Endothelial cell of umbilical vein (primary cell): ENCODE data around the gene ADARB2. TPM values are rescaled to one million over a fixed set of nuclear protein-coding genes. Genes with fewer than 3 reads are reported as not detected.

Source experiments
- BruUV-seq: library from RNA; stranded (reverse); fragments of 400-500 nt; replicated peaks from 2 replicates; lab custom pipeline; 2021; lab: Mats Ljungman, UMichigan
- CTCF ChIA-PET: fragments of 300-600, 350-600 bp; sonication (Branson Sonifier 250); formaldehyde crosslinking; loops from one replicate; lab custom pipeline; 2021; ENCODE audit warnings: antibody characterized with exemption, inconsistent platforms; lab: Charles Lee
- POLR2A ChIA-PET: fragments of 300-600, 350-600 bp; sonication (Branson Sonifier 250); formaldehyde crosslinking; loops from one replicate; lab custom pipeline; 2021; ENCODE audit warnings: antibody characterized with exemption, inconsistent platforms; lab: Charles Lee
- DNase-seq: peaks from one replicate; pipeline ENCODE4 v3.0.0-alpha.2; 2011; ENCODE audit warnings: low read depth, low spot score
- FAIRE-seq: peaks from 2 replicates; lab custom pipeline; 2011; peaks lifted over from hg19 to GRCh38; lab: Jason Lieb, UNC
- H2AFZ ChIP-seq: 2 replicates; pipeline ENCODE4 v1.6.0; 2012; ENCODE audit warnings: low read depth, low read length, control low read depth, inconsistent platforms
- H3K27ac ChIP-seq: 2 replicates; pipeline ENCODE4 v1.5.1; 2011; ENCODE audit warnings: low read depth, mild to moderate bottlenecking, control low read depth, low read length, moderate library complexity; ENCODE audit not compliant: insufficient read depth
- H3K27me3 ChIP-seq, 2 experiments: 2 replicates each; pipeline versions ENCODE4 v1.6.0 to v1.6.1; 2011; ENCODE audit warnings: low read length in 2 of 2, mixed read lengths in 1 of 2; ENCODE audit not compliant: control insufficient read depth in 2 of 2, insufficient read depth in 2 of 2
- H3K36me3 ChIP-seq, 2 experiments: 2 replicates in 1 of 2; 3 replicates in 1 of 2; pipeline ENCODE4 v1.5.1; 2011; ENCODE audit warnings: low read length in 2 of 2, mild to moderate bottlenecking in 1 of 2, moderate library complexity in 1 of 2; ENCODE audit not compliant: control insufficient read depth in 2 of 2, insufficient read depth in 2 of 2; ENCODE audit errors: extremely low read depth in 1 of 2
- H3K4me1 ChIP-seq: 3 replicates; pipeline ENCODE4 v1.5.1; 2011; ENCODE audit warnings: mild to moderate bottlenecking, low read length; ENCODE audit not compliant: control insufficient read depth, insufficient read depth; ENCODE audit errors: extremely low read depth
- H3K4me2 ChIP-seq: 2 replicates; pipeline ENCODE4 v1.6.1; 2011; ENCODE audit warnings: low read length, control low read depth, mixed read lengths; ENCODE audit not compliant: insufficient read depth
- H3K4me3 ChIP-seq, 3 experiments: fragments of 200-600 bp in 1 of 3; sonication (generic), shearing (Covaris generic) in 1 of 3; replicated peaks in 1 of 3; 2 replicates each; pipeline ENCODE4 v1.5.1; 2011 to 2016; ENCODE audit warnings: control low read depth in 3 of 3, low read length in 3 of 3, mild to moderate bottlenecking in 2 of 3, inconsistent platforms in 1 of 3, low read depth in 1 of 3, moderate library complexity in 1 of 3; ENCODE audit not compliant: insufficient read depth in 1 of 3
- H3K79me2 ChIP-seq: 2 replicates; pipeline ENCODE4 v1.6.0; 2012; ENCODE audit warnings: low read length, inconsistent platforms; ENCODE audit not compliant: control insufficient read depth, insufficient read depth
- H3K9ac ChIP-seq: replicated peaks from 2 replicates; pipeline ENCODE3; 2011; ENCODE audit warnings: low read length, control low read depth; ENCODE audit not compliant: insufficient read depth; ENCODE audit errors: extremely low read depth
- H3K9me1 ChIP-seq: replicated peaks from 3 replicates; pipeline ENCODE4 v1.6.0; 2011; ENCODE audit warnings: mild to moderate bottlenecking, low read length; ENCODE audit not compliant: control insufficient read depth, insufficient read depth; ENCODE audit errors: extremely low read depth
- H3K9me3 ChIP-seq: replicated peaks from 2 replicates; pipeline ENCODE4 v1.5.1; 2012; ENCODE audit warnings: low read length, inconsistent platforms; ENCODE audit not compliant: control insufficient read depth, insufficient read depth
- H4K20me1 ChIP-seq: replicated peaks from 2 replicates; pipeline ENCODE3; 2011; ENCODE audit warnings: mild to moderate bottlenecking, low read length; ENCODE audit not compliant: control insufficient read depth, insufficient read depth; ENCODE audit errors: extremely low read depth
- CTCF ChIP-seq, 2 donors: IDR thresholded peaks; 1 replicate in 1 of 2; 2 replicates in 1 of 2; pipeline ENCODE4 v1.5.1; 2011; ENCODE audit warnings: low read length in 2 of 2, mild to moderate bottlenecking in 2 of 2, moderate library complexity in 2 of 2, control low read depth in 1 of 2, inconsistent platforms in 1 of 2, low read depth in 1 of 2; ENCODE audit not compliant: insufficient read depth in 1 of 2; ENCODE audit errors: extremely low read depth in 1 of 2
- EZH2 ChIP-seq: IDR thresholded peaks from 2 replicates; pipeline ENCODE4 v1.6.1; 2012; ENCODE audit warnings: borderline replicate concordance, low read depth, mild to moderate bottlenecking, moderate library complexity, low read length, inconsistent platforms; ENCODE audit not compliant: severe bottlenecking
- FOS ChIP-seq: IDR thresholded peaks from 2 replicates; pipeline ENCODE4 v1.6.1; 2011; ENCODE audit warnings: mild to moderate bottlenecking, low read length, moderate library complexity, borderline replicate concordance; ENCODE audit not compliant: insufficient read depth
- GATA2 ChIP-seq: IDR thresholded peaks from 2 replicates; pipeline ENCODE4 v1.7.0; 2011; ENCODE audit warnings: low read depth, mild to moderate bottlenecking, moderate library complexity, mixed read lengths, low read length; ENCODE audit not compliant: insufficient read length, insufficient read depth
- JUN ChIP-seq: IDR thresholded peaks from 2 replicates; pipeline ENCODE4 v1.6.1; 2011; ENCODE audit warnings: borderline replicate concordance, low read depth; ENCODE audit not compliant: insufficient read length, insufficient read depth
- MAX ChIP-seq: IDR thresholded peaks from 2 replicates; pipeline ENCODE4 v1.6.1; 2011; ENCODE audit not compliant: insufficient read depth, insufficient read length
- MYC ChIP-seq: IDR thresholded peaks from one replicate; pipeline ENCODE4 v1.6.1; 2011; ENCODE audit warnings: mild to moderate bottlenecking, low read depth, low read length
- POLR2A ChIP-seq: IDR thresholded peaks from 2 replicates; pipeline ENCODE4 v1.6.1; 2012; ENCODE audit warnings: low read depth, mild to moderate bottlenecking, control low read depth, low read length
- POLR2AphosphoS5 ChIP-seq: IDR thresholded peaks from 2 replicates; pipeline ENCODE4 v1.6.1; 2012; ENCODE audit warnings: low read depth, mild to moderate bottlenecking, control low read depth, low read length, moderate library complexity; ENCODE audit not compliant: insufficient read depth
- dilution Hi-C: fragments of 300-500 bp; cut with MboI; formaldehyde crosslinking; loops from one replicate; pipeline ENCODE4 v1.15.0; 2019; ENCODE audit warnings: low sequenced_read_pairs; ENCODE audit not compliant: extremely low pct_ligation_motif_present
- intact Hi-C: fragments of 100-400 bp; cut with micrococcal nuclease; formaldehyde crosslinking; loops from one replicate; pipeline ENCODE4 v1.10.0; 2022
- polyA plus RNA-seq, 4 experiments: library from polyadenylated mRNA; depleted of rRNA in 3 of 4; stranded (reverse) in 3 of 4; unstranded in 1 of 4; fragments of >200 nt; gene quantifications; 2 replicates each; pipeline versions ENCODE4 v1.2.1 to v1.2.3, GENCODE V29; 2011 to 2012; ENCODE audit warnings: missing spikeins in 1 of 4
- total RNA-seq: library from RNA; stranded (reverse); gene quantifications from 2 replicates; pipeline ENCODE4 v1.2.3, GENCODE V29; 2021

Gene ADARB2
- total and polyA plus RNA-seq, 2 donors (not counting 3 experiments of a cell fraction or from before 2014, with no cell fraction given), result not detected

- H3K27me3 ChIP-seq, result no peaks in the 10 kb centered on the region
- H3K4me3 ChIP-seq, result no peak overlapping the region
- no peak overlapping the region for H3K9ac ChIP-seq
- H3K27ac ChIP-seq, result no peak overlapping the region
- H3K4me1 ChIP-seq, result no peaks in the 10 kb centered on the region
- no peaks in the 10 kb centered on the region for H3K36me3 ChIP-seq
- H3K9me3 ChIP-seq, result peaks cover 8% of the 10 kb centered on the region
- FAIRE-seq, result no peak
- no TSS peak for BruUV-seq
- no peaks in the 10 kb centered on the region for H3K9me1 ChIP-seq
- intact Hi-C loops (no loop called here), dilution Hi-C loops (no loop called here)
- no peak for DNase-seq
- H2AFZ ChIP-seq, result no peak overlapping the region
- H4K20me1 ChIP-seq, result no peaks in the 10 kb centered on the region
- H3K79me2 ChIP-seq, result no peaks in the 10 kb centered on the region
- no peak for TF ChIP-seq EZH2
- TF ChIP-seq POLR2AphosphoS5, result no peak
- TF ChIP-seq JUN, result no peak
- TF ChIP-seq GATA2, result no peak
- no peak for TF ChIP-seq FOS
- TF ChIP-seq POLR2A, result no peak
- TF ChIP-seq MYC, result no peak
- no peak for TF ChIP-seq CTCF (IDR thresholded peaks at IDR 0.05; ENCODE audit: extremely low read depth in 1 of 2, insufficient read depth in 1 of 2, low read depth in 1 of 2, low read length in 2 of 2)
- TF ChIP-seq MAX, result no peak
- ChIA-PET POLR2A (no interaction called here), CTCF (no interaction called here)
- H3K4me2 ChIP-seq, result no peak overlapping the region
Measured at GRCh38 chr10:1709161-1709560, 28.2 kb downstream of the ADARB2 start.
